ENCODE measurements around the gene CDC23. TPM values are rescaled to one million over a fixed set of nuclear protein-coding genes. Genes with fewer than 3 reads are reported as not detected.

CDC23 gene
- total RNA-seq, 2 donors from 2014 or later = 40.9 to 45.7 TPM

DNA sequence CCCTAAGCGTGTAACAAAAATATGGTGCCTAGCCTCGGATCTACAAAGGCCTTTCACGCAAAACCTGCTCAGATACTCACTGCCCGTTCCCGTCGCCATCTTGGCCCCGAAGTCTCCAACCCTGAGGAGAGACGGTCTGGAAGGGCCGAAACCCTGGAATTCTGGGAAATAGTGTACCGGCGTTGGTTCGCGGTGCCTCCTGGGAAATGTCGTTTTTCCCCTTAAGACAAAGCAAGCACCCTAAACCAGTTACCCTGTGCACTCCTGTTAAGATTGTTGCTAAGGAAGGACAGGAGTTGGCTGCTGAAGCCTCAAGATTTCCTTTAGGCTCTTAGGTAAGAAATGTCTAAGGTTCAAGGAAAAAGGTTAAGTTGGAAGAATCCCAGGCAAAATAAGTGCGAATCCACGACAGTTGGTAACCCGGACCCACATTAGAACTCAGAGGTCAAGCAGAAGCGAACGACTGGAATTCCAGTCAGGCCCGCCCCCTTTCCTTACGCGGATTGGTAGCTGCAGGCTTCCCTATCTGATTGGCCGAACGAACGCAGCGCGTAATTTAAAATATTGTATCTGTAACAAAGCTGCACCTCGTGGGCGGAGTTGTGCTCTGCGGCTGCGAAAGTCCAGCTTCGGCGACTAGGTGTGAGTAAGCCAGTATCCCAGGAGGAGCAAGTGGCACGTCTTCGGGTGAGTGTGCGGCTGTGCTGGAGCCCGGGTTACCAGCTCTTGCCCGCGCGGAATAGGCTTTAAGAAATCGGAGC, 34.4 kb downstream of the CDC23 start, which contains the start of the genes BRD8 and KIF20A:
Gene BRD8 (minus strand): TSS at position 115 of the 761 bp plus-strand sequence. CDS start 16 bp downstream, at position 99.
Gene KIF20A (plus strand): TSS at position 597 of the 761 bp plus-strand sequence. CDS start 569 bp downstream, outside the sequence.
- H3K36me3 Mint-ChIP-seq (ENCODE audit: low read depth) = peaks cover 50% of the 10 kb centered on the region

GRCh38 chr5:138177941-138178515, 35.1 kb downstream of the CDC23 start:
- Histone ChIP-seq H3K4me1 (ENCODE audit: control insufficient read depth, insufficient read depth, low read length) (no peaks in the 10 kb centered on the region), H3K9me3 (ENCODE audit: control insufficient read depth, low read length) (no peaks in the 10 kb centered on the region), H3K27me3 (ENCODE audit: control insufficient read depth, insufficient read depth, low read length, poor library complexity, severe bottlenecking) (no peaks in the 10 kb centered on the region), H3K9ac (ENCODE audit: extremely low read depth, low read length, poor library complexity, severe bottlenecking) (peak overlapping the region; percentile 96), H3K36me3 (ENCODE audit: control insufficient read depth, insufficient read depth, low read length) (peaks cover 58% of the 10 kb centered on the region), H3K4me3 (ENCODE audit: low read length) (peak overlapping the region; percentile 98), H3K27ac (ENCODE audit: low read depth, low read length) (peak overlapping the region; percentile 96)
- Mint-ChIP-seq H3K4me3 (no peak overlapping the region), H3K36me3 (ENCODE audit: low read depth) (peaks cover 47% of the 10 kb centered on the region), H3K9me3 (no peaks in the 10 kb centered on the region), H3K27me3 (ENCODE audit: insufficient read depth) (no peaks in the 10 kb centered on the region), H3K4me1 (peaks cover 13% of the 10 kb centered on the region), H3K27ac (no peak overlapping the region)
- no peak for TF ChIP-seq CTCF (conservative IDR thresholded peaks at IDR 0.05)
- 0% methylated on average over 10 to 16 of the region's 16 CpGs for WGBS, 2 experiments (ENCODE audit: insufficient coverage in 1 of 2, insufficient read length in 1 of 2)
- DNase-seq = peak; percentile 64

More for the DNA sequence above, 34.4 kb downstream of the CDC23 start, which contains the start of the genes BRD8 and KIF20A:
- TF ChIP-seq CTCF (conservative IDR thresholded peaks at IDR 0.05) = no peak
- H3K36me3 ChIP-seq (ENCODE audit: control insufficient read depth, insufficient read depth, low read length) = peaks cover 58% of the 10 kb centered on the region
- peak; percentile 99 for DNase-seq
- no peaks in the 10 kb centered on the region for H3K9me3 ChIP-seq (ENCODE audit: control insufficient read depth, low read length)
- H3K27me3 ChIP-seq (ENCODE audit: control insufficient read depth, insufficient read depth, low read length, poor library complexity, severe bottlenecking) = no peaks in the 10 kb centered on the region
- no peak within 1 kb of the TSS for H3K4me3 Mint-ChIP-seq
- H3K27me3 Mint-ChIP-seq (ENCODE audit: insufficient read depth) = no peaks in the 10 kb centered on the region
- H3K9ac ChIP-seq (ENCODE audit: extremely low read depth, low read length, poor library complexity, severe bottlenecking) = peak within 1 kb of the TSS; percentile 96
- H3K27ac ChIP-seq (ENCODE audit: low read depth, low read length) = peak within 1 kb of the TSS; percentile 96
- H3K27ac Mint-ChIP-seq = no peak within 1 kb of the TSS
- peaks cover 13% of the 10 kb centered on the region for H3K4me1 Mint-ChIP-seq
- H3K9me3 Mint-ChIP-seq = no peaks in the 10 kb centered on the region
- H3K4me1 ChIP-seq (ENCODE audit: control insufficient read depth, insufficient read depth, low read length) = no peaks in the 10 kb centered on the region
- peak within 1 kb of the TSS; percentile 98 for H3K4me3 ChIP-seq (ENCODE audit: low read length)
- 0% methylated on average over 18 to 41 of the region's 41 CpGs for WGBS, 2 experiments (ENCODE audit: insufficient coverage in 1 of 2, insufficient read length in 1 of 2)

GRCh38 chr5:138170299-138170698, 42.8 kb downstream of the CDC23 start:
- Histone ChIP-seq H3K27me3 (ENCODE audit: control insufficient read depth, insufficient read depth, low read length, poor library complexity, severe bottlenecking) (no peaks in the 10 kb centered on the region), H3K27ac (ENCODE audit: low read depth, low read length) (no peak overlapping the region), H3K4me1 (ENCODE audit: control insufficient read depth, insufficient read depth, low read length) (no peaks in the 10 kb centered on the region), H3K36me3 (ENCODE audit: control insufficient read depth, insufficient read depth, low read length) (peaks cover 98% of the 10 kb centered on the region), H3K9me3 (ENCODE audit: control insufficient read depth, low read length) (no peaks in the 10 kb centered on the region), H3K9ac (ENCODE audit: extremely low read depth, low read length, poor library complexity, severe bottlenecking) (no peak overlapping the region), H3K4me3 (ENCODE audit: low read length) (no peak overlapping the region)
- Mint-ChIP-seq H3K9me3 (no peaks in the 10 kb centered on the region), H3K4me3 (no peak overlapping the region), H3K4me1 (no peaks in the 10 kb centered on the region), H3K27ac (no peak overlapping the region), H3K27me3 (ENCODE audit: insufficient read depth) (no peaks in the 10 kb centered on the region), H3K36me3 (ENCODE audit: low read depth) (peaks cover 84% of the 10 kb centered on the region)
- no peak for DNase-seq
- no peak for TF ChIP-seq CTCF (conservative IDR thresholded peaks at IDR 0.05)
